ENCODE measurements around the gene MMP17.

DNA sequence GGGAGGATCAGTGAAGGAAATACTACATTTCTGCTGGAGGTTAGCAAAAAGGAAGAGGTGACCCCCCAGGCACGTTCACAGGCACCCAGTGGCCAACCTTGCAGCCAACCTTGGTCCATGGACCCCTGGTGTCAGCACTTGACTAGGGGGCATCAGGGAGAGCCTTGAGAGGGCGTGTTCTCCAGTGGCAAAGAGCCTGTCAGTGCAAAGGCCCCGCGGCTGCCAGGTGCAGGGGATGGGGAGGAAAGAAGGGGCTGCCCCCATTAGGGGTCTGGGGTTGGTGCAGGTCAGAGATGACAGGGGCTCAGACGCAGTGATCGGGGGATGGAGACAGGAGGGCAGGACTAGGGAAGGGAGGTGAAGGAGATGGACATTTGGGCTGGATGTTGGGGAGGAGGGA is 43.5 kb downstream of the MMP17 start:
- TF ChIP-seq, protein P1, sequence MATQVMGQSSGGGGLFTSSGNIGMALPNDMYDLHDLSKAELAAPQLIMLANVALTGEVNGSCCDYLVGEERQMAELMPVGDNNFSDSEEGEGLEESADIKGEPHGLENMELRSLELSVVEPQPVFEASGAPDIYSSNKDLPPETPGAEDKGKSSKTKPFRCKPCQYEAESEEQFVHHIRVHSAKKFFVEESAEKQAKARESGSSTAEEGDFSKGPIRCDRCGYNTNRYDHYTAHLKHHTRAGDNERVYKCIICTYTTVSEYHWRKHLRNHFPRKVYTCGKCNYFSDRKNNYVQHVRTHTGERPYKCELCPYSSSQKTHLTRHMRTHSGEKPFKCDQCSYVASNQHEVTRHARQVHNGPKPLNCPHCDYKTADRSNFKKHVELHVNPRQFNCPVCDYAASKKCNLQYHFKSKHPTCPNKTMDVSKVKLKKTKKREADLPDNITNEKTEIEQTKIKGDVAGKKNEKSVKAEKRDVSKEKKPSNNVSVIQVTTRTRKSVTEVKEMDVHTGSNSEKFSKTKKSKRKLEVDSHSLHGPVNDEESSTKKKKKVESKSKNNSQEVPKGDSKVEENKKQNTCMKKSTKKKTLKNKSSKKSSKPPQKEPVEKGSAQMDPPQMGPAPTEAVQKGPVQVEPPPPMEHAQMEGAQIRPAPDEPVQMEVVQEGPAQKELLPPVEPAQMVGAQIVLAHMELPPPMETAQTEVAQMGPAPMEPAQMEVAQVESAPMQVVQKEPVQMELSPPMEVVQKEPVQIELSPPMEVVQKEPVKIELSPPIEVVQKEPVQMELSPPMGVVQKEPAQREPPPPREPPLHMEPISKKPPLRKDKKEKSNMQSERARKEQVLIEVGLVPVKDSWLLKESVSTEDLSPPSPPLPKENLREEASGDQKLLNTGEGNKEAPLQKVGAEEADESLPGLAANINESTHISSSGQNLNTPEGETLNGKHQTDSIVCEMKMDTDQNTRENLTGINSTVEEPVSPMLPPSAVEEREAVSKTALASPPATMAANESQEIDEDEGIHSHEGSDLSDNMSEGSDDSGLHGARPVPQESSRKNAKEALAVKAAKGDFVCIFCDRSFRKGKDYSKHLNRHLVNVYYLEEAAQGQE (tag by site-specific recombination; IDR thresholded peaks at IDR 0.05): no peak
- TF ChIP-seq ZBTB21 (tag by site-specific recombination; IDR thresholded peaks at IDR 0.05) (no peak), MYNN (tag by site-specific recombination; IDR thresholded peaks at IDR 0.05; ENCODE audit: borderline replicate concordance) (no peak), ZNF24 (tag by site-specific recombination; IDR thresholded peaks at IDR 0.05) (no peak), ZNF747 (tag by site-specific recombination; IDR thresholded peaks at IDR 0.05) (no peak), ZNF600 (tag by site-specific recombination; IDR thresholded peaks at IDR 0.05) (no peak), ZNF529 (tag by site-specific recombination; IDR thresholded peaks at IDR 0.05; ENCODE audit: insufficient replicate concordance) (no peak), ZNF324 (tag by site-specific recombination; IDR thresholded peaks at IDR 0.05) (no peak), ZNF274 (IDR thresholded peaks at IDR 0.05; ENCODE audit: low read length) (no peak), ZNF274 (tag by site-specific recombination; IDR thresholded peaks at IDR 0.05; ENCODE audit: borderline replicate concordance) (no peak), ZNF404 (tag by site-specific recombination; IDR thresholded peaks at IDR 0.05) (no peak), KLF16 (tag by site-specific recombination; IDR thresholded peaks at IDR 0.05) (no peak), KLF8 (tag by site-specific recombination; IDR thresholded peaks at IDR 0.05) (no peak)
- TF ChIP-seq, protein P2, sequence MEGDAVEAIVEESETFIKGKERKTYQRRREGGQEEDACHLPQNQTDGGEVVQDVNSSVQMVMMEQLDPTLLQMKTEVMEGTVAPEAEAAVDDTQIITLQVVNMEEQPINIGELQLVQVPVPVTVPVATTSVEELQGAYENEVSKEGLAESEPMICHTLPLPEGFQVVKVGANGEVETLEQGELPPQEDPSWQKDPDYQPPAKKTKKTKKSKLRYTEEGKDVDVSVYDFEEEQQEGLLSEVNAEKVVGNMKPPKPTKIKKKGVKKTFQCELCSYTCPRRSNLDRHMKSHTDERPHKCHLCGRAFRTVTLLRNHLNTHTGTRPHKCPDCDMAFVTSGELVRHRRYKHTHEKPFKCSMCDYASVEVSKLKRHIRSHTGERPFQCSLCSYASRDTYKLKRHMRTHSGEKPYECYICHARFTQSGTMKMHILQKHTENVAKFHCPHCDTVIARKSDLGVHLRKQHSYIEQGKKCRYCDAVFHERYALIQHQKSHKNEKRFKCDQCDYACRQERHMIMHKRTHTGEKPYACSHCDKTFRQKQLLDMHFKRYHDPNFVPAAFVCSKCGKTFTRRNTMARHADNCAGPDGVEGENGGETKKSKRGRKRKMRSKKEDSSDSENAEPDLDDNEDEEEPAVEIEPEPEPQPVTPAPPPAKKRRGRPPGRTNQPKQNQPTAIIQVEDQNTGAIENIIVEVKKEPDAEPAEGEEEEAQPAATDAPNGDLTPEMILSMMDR (tag by site-specific recombination; IDR thresholded peaks at IDR 0.05): no peak
